HG03457 (cell line): Measurements from ENCODE around the gene C19orf81.
"Not testable (repeated sequence)": the region's sequence is repeated elsewhere in the genome, so short reads cannot be mapped to it uniquely, and the experiment has no call there.

Experiments used
- ATAC-seq: cut with Tn5 transposase; IDR thresholded peaks from one replicate; pipeline ENCODE4 v1.9.1; 2021; ENCODE audit warnings: moderate number of reproducible peaks; ENCODE audit not compliant: unreplicated experiment

Gene C19orf81

DNA sequence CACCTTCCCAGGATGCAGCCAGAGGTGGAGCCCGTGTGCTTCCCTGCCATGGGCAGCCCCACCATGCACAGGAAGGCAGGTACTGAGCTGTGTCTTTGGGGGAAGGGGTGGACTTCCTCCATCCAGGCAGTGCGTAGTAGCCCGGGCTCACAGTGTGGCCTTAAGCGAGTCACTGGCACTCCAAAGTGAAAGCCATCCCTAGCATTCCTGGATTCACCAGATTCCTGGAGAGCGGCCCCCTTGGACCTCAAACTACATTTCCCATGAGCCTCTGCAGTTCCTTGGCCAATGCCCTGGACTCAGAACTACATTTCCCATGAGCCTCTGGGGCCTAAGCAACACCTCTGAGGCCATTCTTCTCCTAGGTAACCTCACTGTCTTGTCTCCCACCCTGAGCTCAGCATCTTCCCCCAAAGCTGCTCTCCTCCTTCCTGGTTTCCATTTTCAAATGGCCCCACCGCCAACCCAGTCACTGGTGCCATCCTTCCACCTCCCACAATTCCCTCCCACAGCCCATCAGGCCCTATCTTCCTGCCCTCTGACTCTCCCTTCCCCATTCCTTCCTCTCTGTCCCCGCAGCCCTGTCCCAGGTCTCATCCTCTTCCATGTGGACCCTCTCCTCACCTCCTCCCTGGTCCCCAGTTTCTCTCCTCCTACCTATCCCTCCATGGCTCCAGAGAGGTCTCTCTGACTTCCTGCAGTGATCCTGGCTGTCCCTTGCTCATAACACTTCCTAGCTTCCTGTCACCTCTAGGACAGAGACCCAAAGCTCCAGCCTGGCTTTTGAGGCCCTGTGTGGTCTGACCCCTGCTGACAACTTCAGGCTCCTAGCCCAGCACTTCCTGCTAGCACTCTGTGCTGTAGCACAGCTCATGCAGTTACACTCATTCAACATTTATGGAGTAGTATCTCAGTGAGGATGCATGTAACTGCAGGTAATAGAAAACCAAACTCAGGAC lies at the start of gene C19orf81:
Gene C19orf81, plus strand, starts transcription at position 13 of the 959 bp plus-strand sequence. Its CDS starts 0 bp downstream, at position 13.
- no peak for ATAC-seq

DNA sequence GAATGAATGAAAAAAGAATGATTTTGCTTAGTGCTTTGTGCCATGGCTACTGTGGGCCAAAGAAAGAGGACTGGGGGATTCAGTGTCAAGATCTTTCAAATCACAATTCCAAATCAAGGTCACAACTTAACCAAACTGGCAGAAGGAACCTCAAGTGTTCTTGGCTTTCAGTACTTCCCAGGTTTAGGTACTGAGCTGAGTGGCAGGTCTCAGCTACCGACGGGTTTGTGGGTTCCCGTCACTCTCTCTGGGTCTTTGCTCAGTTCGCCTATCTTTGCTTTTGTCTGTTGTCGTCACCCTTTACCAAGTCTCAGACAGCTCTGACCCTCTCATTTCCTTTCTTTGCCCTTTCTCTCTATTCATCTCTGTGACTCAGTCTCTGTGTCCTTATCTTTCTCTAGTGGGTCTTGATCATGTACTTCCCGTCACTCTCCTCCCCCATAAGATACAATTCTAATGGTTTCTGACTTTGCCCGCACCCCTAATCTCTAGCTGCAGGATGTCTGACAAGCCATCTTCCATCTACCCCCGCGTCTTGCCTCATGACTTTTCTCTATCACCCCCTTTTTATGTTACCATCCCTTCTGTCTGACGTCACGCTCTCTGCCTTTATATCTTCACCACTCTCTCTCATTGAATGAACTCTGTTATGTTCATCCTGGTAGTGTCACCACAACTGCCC lies 47.7 kb upstream of the C19orf81 start:
- ATAC-seq, result no peak

DNA sequence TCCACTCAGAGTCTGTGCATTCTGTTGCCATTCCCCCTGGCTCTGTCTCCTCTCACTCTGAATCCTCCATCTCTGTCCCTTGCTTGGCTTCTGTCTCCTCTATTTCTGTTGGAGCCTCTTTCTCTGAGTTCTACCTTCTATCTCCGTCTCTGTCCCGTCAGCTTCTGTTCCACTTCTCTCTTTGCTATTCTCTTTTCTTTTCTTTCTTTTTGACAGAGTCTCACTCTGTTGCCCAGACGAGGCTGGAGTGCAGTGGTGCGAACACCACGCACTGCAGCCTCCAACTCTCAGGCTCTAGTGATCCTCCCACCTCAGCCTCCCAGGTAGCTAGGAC lies 47.2 kb upstream of the C19orf81 start:
- ATAC-seq, result no peak

DNA sequence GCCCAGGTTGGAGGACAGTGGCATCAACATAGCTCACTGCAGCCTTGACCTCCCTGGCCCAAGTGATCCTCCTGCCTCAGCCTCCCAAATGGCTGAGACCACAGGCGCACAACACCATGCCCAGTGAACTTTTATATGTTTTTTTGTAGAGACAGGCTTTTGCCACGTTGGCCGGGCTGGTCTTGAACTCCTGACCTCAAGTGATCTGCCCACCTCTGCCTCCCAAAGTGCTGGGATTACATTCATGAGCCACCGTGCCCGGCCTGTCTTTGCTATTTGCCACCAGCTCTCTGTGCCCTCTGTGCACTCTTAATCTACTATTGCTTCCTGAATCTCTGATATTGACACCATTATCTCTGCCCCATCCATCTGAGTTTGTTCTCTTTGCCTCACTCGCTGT lies 46.7 kb upstream of the C19orf81 start:
- ATAC-seq, result no peak

DNA sequence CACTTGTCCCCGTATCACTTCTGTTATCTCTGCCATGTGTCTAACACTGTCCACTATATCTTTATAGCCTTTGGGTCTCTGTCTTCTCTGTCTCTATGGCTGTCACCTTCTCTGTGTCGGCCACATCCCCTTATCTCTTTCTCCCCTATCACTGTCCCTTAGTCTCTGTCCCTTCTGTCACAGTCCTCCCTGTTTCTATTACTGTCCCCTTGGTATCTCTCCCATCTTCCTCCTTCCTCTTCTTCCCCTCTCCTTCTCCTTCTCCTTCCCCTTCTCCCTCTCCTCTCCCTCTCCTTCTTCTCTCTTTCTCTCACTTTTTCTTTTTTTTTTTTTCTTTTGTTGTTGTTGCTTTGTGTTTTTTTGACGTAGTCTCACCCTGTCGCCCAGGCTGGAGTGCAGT lies 46.3 kb upstream of the C19orf81 start:
- ATAC-seq, result no peak

DNA sequence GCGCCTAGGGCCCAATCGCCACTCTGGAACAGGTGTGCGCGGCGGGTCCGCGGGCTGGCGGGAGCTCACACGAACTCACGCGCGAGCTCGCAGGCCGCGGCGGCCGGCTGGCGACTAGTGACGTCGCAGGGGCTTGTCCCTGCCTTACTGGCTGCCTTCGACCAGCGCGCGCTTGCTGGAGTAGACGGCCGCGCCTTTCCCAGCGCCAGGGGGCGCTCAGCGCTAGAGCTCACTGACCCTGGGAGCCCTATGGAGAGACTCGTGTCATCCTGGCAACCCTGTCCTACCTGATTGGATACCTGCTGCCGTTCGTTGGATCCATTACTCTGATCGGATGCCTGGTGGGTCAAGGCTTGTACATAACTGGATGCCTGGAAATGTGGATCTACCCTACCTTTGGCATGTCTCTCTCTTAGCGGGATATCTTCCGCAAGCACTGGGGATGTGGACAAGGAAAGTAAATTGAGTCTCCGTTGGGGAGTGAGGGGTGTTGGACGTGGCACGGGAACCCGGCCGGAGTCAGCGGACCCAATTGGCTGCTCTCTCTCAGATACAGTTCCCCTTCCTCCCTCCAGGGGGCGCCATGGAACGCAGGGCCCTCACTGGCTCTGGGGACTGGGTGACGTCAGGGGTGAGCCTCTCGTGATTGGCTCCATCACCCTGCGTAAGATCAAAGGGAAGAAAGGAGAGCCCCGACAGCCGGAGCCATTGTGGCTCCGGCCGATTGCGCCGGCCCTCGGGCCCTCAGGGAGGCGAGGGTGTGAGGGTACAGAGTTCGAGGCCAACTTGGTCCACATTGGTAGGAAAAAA lies 44.8 kb upstream of the C19orf81 start:
- ATAC-seq, result not testable (repeated sequence)

DNA sequence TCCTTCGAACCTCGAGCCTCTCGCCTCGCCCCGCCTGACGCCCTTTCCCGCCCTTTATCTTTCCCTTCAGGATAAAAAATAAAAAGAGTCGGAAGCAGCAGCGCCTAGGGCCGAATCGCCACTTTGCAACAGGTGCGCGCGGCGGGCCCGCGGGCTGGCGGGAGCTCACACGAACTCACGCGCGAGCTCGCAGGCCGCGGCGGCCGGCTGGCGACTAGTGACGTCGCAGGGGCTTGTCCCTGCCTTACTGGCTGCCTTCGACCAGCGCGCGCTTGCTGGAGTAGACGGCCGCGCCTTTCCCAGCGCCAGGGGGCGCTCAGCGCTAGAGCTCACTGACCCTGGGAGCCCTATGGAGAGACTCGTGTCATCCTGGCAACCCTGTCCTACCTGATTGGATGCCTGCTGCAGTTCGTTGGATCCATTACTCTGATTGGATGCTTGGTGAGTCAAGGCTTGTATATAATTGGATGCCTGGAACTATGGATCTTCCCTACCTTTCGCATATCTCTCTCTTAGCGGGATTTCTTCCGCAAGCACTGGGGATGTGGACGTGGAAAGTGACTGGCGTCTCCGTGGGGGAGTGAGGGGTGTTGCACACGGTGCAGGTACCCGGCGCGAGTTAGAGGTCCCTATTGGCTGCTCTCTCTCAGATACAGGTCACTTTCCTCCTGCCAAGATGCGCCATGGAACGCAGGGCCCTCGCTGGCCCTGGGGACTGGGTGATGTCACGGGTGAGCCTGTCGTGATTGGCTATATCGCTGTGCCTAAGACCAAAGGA lies 43.0 kb upstream of the C19orf81 start:
- ATAC-seq, result not testable (repeated sequence)

DNA sequence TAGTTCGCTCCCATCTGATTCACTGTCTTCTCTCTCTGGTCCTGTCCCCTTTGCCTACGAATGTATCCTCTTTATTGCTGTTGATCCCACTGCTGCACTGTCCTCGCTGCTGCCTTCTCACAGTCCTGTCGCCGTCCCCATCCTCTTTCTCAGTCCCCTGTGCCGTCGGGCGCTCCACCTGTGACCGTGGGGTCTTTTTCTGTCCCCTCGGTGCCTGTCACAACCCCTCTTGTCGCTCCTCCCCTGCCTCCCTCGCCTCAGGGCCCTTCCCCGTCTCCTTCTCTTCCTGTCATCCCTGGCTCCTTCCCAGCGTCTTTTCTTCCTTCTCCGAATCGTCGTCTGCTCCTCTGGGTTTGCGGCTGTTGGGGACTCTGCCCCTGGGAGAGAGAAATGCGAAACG lies 41.9 kb upstream of the C19orf81 start:
- ATAC-seq, result no peak

DNA sequence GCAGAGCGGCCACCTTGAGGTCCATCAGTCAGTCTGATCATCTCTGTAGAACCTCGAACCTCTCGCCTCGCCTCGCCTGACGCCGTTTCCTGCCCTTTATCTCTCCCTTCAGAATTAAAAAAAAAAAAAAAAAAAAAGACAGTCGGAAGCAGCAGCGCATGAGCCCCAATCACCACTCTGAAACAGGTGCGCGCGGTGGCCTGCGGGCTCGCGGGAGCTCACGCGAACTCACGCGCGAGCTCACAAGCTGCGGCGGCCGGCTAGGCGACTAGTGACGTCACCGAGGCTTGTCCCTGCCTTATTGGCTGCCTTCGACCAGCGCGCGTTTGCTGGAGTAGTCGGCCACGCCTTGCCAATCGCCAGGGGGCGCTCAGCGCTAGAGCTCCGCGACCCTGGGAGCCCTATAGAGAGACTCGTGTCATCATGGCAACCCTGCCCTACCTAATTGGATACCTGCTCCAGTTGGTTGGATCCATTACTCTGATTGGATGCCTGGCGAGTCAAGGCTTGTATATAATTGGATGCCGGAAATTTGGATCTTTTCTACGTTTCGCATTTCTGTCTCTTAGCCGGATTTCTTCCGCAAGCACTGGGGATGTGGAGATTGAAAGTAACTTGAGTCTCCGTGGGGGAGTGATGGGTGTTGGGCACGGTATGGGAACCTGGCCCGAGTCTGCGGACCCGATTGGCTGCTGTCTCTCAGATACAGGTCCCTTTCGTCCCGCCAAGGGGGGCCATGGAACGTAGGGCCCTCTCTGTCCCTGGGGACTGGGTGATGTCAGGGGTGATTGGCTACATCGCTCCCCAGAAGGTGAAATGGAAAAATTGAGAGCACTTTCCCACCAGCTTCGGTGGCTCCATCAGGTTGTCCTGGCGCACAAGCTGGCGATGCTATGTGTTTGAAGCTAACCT lies 41.1 kb upstream of the C19orf81 start:
- ATAC-seq, result no peak

DNA sequence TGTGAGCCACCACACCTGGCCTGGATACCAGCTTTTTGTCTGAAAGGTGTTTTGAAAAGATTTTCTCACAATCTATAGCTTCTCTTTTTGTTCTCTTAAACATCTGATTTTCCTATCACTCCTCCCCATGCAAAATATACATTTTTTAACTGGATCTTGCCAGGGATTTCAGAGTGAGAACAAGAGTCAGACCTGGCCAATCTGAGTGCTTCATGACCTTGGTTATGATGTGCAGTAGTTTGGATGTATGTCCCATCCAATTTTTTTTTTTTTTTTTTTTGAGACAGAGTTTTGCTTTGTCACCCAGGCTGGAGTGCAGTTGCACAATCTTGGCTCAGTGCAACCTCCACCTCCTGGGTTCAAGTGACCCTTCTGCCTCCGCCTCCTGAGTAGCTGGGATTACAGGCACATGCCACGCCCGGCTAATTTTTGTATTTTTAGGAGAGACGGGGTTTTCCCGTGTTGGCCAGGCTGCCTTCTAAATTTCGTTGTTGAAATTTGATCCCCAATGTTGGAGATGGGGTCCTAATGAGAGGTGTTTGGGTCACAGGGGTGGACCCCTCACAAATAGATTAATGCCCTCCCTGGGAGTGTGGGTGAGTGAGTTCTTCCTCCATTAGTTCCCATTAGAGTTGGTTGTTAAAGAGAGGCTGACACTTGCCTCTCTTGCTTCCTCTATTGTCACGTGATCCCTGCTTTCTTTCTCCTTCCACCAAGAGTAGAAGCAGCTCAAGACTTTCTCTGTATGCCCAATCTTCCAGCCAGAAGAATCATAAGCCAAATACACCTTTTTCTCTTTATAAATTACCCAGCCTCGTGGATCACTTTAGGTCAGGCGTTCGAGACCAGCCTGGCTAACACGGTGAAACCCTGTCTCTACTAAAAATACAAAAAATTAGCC lies 36.5 kb upstream of the C19orf81 start:
- not testable (repeated sequence) for ATAC-seq

DNA sequence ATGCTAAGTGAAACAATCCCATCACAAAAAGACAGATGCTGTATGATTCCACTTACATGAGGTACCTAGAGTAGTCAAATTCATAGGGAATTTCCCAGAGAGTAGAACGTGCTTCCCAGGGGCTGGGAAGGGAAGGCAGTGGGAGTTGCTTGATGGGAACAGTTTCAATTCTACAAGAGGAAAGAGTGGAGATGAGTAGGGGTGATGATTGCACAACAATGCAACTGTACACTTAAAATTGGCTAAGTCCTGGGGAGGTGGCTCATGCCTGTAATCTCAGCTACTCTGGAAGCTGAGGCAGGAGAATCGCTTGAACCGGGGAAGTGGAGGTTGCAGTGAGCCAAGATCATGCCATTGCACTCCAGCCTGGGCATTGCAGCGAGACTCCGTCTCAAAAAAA lies 30.9 kb upstream of the C19orf81 start:
- ATAC-seq, result not testable (repeated sequence)

DNA sequence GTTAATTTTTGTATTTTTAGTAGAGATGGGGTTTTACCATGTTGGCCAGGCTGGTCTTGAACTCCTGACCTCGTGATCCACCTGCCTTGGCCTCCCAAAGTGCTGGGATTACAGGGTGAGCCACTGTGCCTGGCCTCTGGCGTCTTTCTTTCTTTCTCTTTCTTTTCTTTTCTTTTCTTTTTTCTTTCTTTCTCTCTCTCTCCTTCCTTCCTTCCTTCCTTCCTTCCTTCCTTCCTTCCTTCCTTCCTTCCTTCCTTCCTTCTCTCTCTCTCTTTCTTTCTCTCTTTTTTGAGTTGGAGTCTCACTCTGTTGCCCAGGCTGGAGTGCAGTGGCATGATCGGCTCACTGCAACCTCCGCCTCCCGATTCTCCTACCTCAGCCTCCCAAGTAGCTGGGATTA lies 30.1 kb upstream of the C19orf81 start:
- ATAC-seq, result not testable (repeated sequence)

DNA sequence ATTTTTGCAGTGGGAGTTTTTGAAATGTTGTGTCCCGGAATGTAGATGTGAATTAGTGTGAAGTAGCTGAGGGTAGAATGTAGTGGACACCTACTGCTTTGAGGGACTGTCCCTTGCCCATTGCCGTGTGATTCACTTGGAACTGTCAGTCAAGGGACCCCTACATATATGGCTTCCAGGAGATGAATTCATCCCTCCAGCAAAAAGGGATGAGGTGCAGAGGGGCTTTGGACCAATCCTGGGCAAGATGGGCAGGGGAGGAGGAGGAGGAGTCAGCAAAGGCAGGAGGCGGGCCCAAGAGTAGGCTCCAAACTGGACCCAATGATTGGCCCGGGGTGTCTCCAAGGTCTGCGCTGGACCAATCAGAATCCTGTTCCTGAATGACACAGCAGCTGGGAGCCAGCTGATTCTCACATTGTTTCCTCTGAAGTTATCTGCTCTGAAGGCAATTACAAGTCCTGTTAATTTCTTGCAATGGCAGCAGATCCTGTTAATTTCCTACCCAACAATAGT lies 28.8 kb upstream of the C19orf81 start:
- ATAC-seq, result not testable (repeated sequence)

DNA sequence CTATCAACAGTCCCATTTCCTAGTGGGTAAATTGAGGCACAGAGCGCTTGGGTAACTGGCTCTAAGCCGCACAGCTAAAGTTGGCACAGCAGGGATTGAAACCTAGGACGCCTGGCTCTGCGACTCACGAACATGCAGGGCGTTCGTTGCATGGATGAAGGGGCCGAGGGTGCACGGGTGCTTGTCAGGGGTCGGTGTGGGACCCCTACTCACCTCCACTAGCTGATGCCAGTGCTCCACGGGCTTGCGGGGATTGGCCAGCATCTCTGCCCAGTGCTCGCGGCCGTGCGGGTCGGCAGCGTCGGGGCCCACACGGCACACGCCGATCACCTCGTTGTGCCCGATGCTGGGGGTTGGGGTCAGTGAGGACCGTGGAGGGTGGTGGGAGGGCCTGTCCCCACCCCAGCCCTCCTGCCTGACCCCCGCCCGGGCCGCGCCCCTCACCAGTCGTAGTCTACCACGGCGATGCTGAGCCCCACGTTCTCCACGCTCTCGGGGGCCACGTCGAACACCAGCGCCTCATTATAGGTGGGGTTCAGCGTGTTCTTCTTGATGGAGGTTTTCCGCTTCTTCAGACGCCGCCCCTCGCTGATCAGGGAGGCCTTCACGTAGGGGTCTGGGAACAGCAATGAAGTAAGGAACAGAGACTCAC lies 24.2 kb upstream of the C19orf81 start:
- ATAC-seq, result no peak

DNA sequence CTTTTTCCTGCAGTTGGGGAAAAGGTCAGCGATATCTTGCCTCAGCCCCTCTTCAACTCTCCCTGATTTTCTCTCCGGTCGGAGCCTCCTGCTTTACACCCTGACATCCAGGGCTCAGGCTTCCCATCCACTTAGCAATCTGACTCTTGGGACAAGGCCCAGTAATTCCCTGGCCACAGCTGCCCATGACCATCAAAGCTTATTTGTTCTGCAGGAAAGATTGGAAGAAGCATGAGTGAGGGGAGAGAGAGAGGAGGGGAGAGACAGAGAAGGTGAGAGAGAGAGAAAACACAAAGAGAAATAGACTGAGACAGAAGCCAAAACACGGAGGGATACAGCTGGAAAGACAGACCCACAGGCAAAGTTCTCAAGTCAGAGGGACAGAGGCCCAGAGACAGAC lies 23.2 kb upstream of the C19orf81 start:
- ATAC-seq, result no peak

DNA sequence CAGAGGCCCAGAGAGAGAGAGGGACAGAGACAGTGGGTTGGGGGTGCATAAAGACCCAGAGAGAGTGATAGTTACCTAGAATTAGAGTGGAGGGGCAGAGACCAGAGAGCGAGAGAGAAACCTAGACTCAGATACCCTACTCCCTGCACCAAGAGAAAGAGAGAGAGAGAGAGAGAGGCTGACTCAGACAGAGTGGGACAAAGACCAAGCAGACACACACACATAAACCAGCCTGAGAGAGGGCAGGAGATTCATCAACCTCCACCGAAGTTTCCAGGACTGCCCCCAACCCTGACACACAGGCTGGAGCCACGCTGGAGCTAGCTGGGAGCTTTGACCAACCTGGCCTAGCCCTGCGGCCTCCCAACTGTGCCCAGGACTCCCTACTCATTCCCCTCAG lies 22.4 kb upstream of the C19orf81 start:
- no peak for ATAC-seq

DNA sequence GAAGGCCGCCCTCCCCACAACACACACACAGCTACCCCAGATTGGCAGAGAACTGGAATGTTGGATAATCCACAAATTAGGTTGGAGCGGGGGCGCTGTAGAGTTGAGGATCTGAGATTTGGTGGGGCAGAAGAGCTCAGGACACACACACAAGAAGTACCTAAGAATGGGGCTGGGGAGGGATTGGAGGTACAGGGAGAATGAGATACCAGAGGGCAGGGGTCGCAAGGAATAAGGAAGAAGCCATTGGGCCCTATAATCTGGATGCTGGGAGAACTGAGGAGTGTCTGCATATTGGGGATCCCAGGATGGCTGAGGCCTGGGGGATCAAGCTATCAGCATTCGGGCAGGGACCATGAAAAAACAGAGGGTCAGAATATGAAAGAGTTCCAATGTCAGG lies 21.1 kb upstream of the C19orf81 start:
- no peak for ATAC-seq

DNA sequence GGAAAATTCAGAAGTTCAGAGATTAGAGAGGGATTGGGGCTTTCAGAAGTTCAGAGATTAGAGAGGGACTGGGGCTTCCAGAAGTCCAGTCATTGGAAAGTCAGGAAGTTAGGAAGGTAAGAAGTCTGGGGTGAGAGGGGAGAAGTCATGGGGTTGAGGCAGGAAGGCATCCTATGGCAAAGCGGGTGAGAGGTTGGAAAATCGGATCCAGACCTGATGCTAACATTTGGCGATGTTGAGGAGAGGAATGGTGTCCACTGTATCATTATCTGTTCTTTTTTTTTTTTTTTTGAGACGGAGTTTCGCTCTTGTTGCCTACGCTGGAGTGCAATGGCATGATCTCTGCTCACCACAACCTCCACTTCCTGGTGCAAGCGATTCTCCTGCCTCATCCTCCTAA lies 20.7 kb upstream of the C19orf81 start:
- ATAC-seq, result no peak
